DOHH2 (cell line): ENCODE data around the gene ST3GAL4.

Experiments used
- CTCF ChIP-seq: fragments of 200-600 bp; sonication (generic); IDR thresholded peaks from one replicate; pipeline ENCODE4 v1.5.1; 2014; ENCODE audit warnings: antibody characterized with exemption, mild to moderate bottlenecking, low read depth, low read length; ENCODE audit not compliant: poor library complexity, severe bottlenecking
- EZH2phosphoT487 ChIP-seq: fragments of 200-600 bp; sonication (generic); IDR thresholded peaks from 2 replicates; pipeline ENCODE4 v1.6.1; 2017; ENCODE audit warnings: borderline replicate concordance, mild to moderate bottlenecking, antibody characterized with exemption, low read length, moderate library complexity, mixed read lengths

- TF ChIP-seq CTCF (no peak), EZH2phosphoT487 (no peak)
Measured at GRCh38 chr11:126354631-126355323, 709 bp upstream of the ST3GAL4 start.
